Spinal cord (tissue), 10 donors: ENCODE results near the gene TMEM258. TPM values are rescaled to one million over a fixed set of nuclear protein-coding genes. Genes with fewer than 3 reads are reported as not detected.

Source experiments
- DNase-seq, 6 donors: peaks; one replicate each; pipeline versions ENCODE4 v3.0.0 to v3.0.0-alpha.2; 2013 to 2015; ENCODE audit warnings: low spot score in 6 of 6, low read depth in 4 of 6
- H3K27ac ChIP-seq: one replicate; pipeline ENCODE4 v1.5.1; 2013; ENCODE audit warnings: low read depth, low read length, control low read depth
- H3K27me3 ChIP-seq: one replicate; pipeline ENCODE4 v1.6.1; 2013; ENCODE audit warnings: low read length; ENCODE audit not compliant: control insufficient read depth, insufficient read depth
- H3K36me3 ChIP-seq: one replicate; pipeline ENCODE4 v1.6.1; 2013; ENCODE audit warnings: low read length; ENCODE audit not compliant: control insufficient read depth, insufficient read depth
- H3K4me1 ChIP-seq: one replicate; pipeline ENCODE4 v1.6.1; 2013; ENCODE audit warnings: low read length; ENCODE audit not compliant: control insufficient read depth, insufficient read depth
- H3K4me3 ChIP-seq: one replicate; pipeline ENCODE4 v1.5.1; 2013; ENCODE audit warnings: low read depth, low read length, control low read depth
- H3K9me3 ChIP-seq: one replicate; pipeline ENCODE4 v1.6.1; 2013; ENCODE audit warnings: low read length; ENCODE audit not compliant: control insufficient read depth, insufficient read depth
- WGBS: methylation state at CpG from one replicate; pipeline ENCODE4 v1.1.5; 2013; ENCODE audit warnings: missing lambda C conversion rate; ENCODE audit not compliant: insufficient coverage; 5-methylcytosine and 5-hydroxymethylcytosine counted together
- polyA plus RNA-seq, 2 donors: library from polyadenylated mRNA; unstranded; fragments of 120-200 nt; gene quantifications; one replicate each; pipeline ENCODE4 v1.2.1, GENCODE V29; 2013; ENCODE audit not compliant: insufficient read length in 2 of 2
- total RNA-seq, 2 donors: library from RNA; depleted of rRNA in 1 of 2; stranded (reverse); fragments of 120-200 nt in 1 of 2; fragments of >200 nt in 1 of 2; gene quantifications; one replicate each; pipeline versions ENCODE4 v1.2.3 to v1.2.4, GENCODE V29; 2013 to 2014
- donor health status: healthy.

The TMEM258 gene
- total and polyA plus RNA-seq, 4 donors = 102 to 181 (median 157) TPM

GRCh38 chr11:61745781-61746441 is 46.5 kb downstream of the TMEM258 start:
- DNase-seq = no peak
- Histone ChIP-seq H3K36me3 (peaks cover 54% of the 10 kb centered on the region), H3K9me3 (no peaks in the 10 kb centered on the region), H3K27ac (no peak overlapping the region), H3K4me1 (peaks cover 40% of the 10 kb centered on the region), H3K27me3 (no peaks in the 10 kb centered on the region), H3K4me3 (no peak overlapping the region)
- WGBS = 40% methylated on average over 15 of the region's 15 CpGs

GRCh38 chr11:61744609-61745156 is 47.7 kb downstream of the TMEM258 start:
- H3K36me3 ChIP-seq = peaks cover 66% of the 10 kb centered on the region
- H3K9me3 ChIP-seq = no peaks in the 10 kb centered on the region
- 79% methylated on average over 7 of the region's 10 CpGs for WGBS
- H3K4me1 ChIP-seq = peaks cover 35% of the 10 kb centered on the region
- no peaks in the 10 kb centered on the region for H3K27me3 ChIP-seq
- no peak overlapping the region for H3K27ac ChIP-seq
- no peak for DNase-seq
- no peak overlapping the region for H3K4me3 ChIP-seq

- Histone ChIP-seq H3K4me1 (peaks cover 31% of the 10 kb centered on the region), H3K27me3 (no peaks in the 10 kb centered on the region), H3K9me3 (no peaks in the 10 kb centered on the region), H3K27ac (no peak overlapping the region), H3K4me3 (no peak overlapping the region), H3K36me3 (peaks cover 71% of the 10 kb centered on the region)
- 90% methylated on average over 20 of the region's 20 CpGs for WGBS
- DNase-seq = no peak
Measured at GRCh38 chr11:61744181-61744580, 48.2 kb downstream of the TMEM258 start.

GRCh38 chr11:61743486-61744095 is 48.8 kb downstream of the TMEM258 start:
- peaks cover 77% of the 10 kb centered on the region for H3K36me3 ChIP-seq

GRCh38 chr11:61742391-61742790 is 50.0 kb downstream of the TMEM258 start:
- WGBS = 77% methylated on average over 6 of the region's 7 CpGs
- no peak for DNase-seq
- H3K27me3 ChIP-seq = no peaks in the 10 kb centered on the region
- H3K4me3 ChIP-seq = no peak overlapping the region
- H3K4me1 ChIP-seq = peaks cover 13% of the 10 kb centered on the region
- peaks cover 89% of the 10 kb centered on the region for H3K36me3 ChIP-seq
- H3K9me3 ChIP-seq = no peaks in the 10 kb centered on the region
- no peak overlapping the region for H3K27ac ChIP-seq

More at GRCh38 chr11:61743486-61744095, 48.8 kb downstream of the TMEM258 start:
- Histone ChIP-seq H3K27me3 (no peaks in the 10 kb centered on the region), H3K4me1 (peaks cover 25% of the 10 kb centered on the region), H3K4me3 (no peak overlapping the region), H3K9me3 (no peaks in the 10 kb centered on the region), H3K27ac (no peak overlapping the region)
- DNase-seq = no peak
- WGBS = 85% methylated on average over 40 of the region's 42 CpGs

- no peak overlapping the region for H3K4me3 ChIP-seq
- no peaks in the 10 kb centered on the region for H3K27me3 ChIP-seq
- no peak for DNase-seq
- H3K9me3 ChIP-seq = no peaks in the 10 kb centered on the region
- peaks cover 98% of the 10 kb centered on the region for H3K36me3 ChIP-seq
- 69% methylated on average over 7 of the region's 7 CpGs for WGBS
- H3K4me1 ChIP-seq = peaks cover 2% of the 10 kb centered on the region
- H3K27ac ChIP-seq = no peak overlapping the region
Measured at GRCh38 chr11:61739966-61740365, 52.4 kb downstream of the TMEM258 start.

DNA sequence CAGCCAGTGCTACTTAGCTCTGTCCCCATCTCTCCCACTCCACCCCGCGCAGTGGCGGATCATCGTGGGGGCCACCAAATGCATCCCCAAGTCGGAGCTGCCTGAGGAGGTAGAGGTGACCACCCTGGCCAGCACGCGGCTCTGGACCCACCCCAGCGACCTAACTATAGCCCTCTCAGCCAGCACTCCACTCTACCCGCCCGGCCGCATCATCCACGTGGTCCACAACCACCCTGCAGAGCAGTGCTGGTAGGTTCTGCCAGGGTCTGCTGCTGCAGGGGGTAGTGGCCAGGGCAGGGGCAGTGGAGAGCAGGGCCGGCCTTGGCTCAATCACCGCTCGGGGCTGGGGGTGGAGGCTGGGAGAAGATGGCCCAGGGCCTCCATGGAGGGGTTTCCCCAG is 53.0 kb downstream of the TMEM258 start:
- H3K4me3 ChIP-seq = no peak overlapping the region
- H3K9me3 ChIP-seq = no peaks in the 10 kb centered on the region
- H3K36me3 ChIP-seq = peaks cover 98% of the 10 kb centered on the region
- DNase-seq = no peak
- no peaks in the 10 kb centered on the region for H3K27me3 ChIP-seq
- 92% methylated on average over 11 of the region's 15 CpGs for WGBS
- no peak overlapping the region for H3K27ac ChIP-seq
- no peaks in the 10 kb centered on the region for H3K4me1 ChIP-seq

Other genes with a start within 250 kb of the TMEM258 start
- 10 to 100 TPM in 1 of 2 donors, 1 to 10 TPM in 1; 9.8 to 31.1 TPM for gene SYT7, start 211.5 kb downstream of the TMEM258 start, total RNA-seq
- 10 to 100 TPM; 51.4 to 57.7 TPM for gene SYT7, start 211.5 kb downstream of the TMEM258 start, polyA plus RNA-seq
- 1 to 10 TPM; 3.9 to 8.4 TPM for gene DAGLA, start 112.2 kb downstream of the TMEM258 start, total RNA-seq
- gene DAGLA, start 112.2 kb downstream of the TMEM258 start, polyA plus RNA-seq = 10 to 100 TPM; 21.3 to 21.7 TPM
- gene MYRF, start 40.0 kb downstream of the TMEM258 start, total RNA-seq = 10 to 100 TPM; 13.6 to 17.9 TPM
- gene MYRF, start 40.0 kb downstream of the TMEM258 start, polyA plus RNA-seq = 100 to 1,000 TPM; 112 to 135 TPM
- gene FEN1, start 312 bp upstream of the TMEM258 start, total RNA-seq = 10 to 100 TPM; 20.7 to 32.0 TPM
- 10 to 100 TPM; 27.4 to 36.1 TPM for gene FEN1, start 312 bp upstream of the TMEM258 start, polyA plus RNA-seq
- gene FADS1, start 24.4 kb upstream of the TMEM258 start, total RNA-seq = 10 to 100 TPM; 63.6 to 94.9 TPM
- 10 to 100 TPM; 91.0 to 92.9 TPM for gene FADS1, start 24.4 kb upstream of the TMEM258 start, polyA plus RNA-seq
- 100 to 1,000 TPM; 125 to 138 TPM for gene FADS2, start 35.7 kb upstream of the TMEM258 start, total RNA-seq
- gene FADS2, start 35.7 kb upstream of the TMEM258 start, polyA plus RNA-seq = 100 to 1,000 TPM; 448 to 452 TPM
- 10 to 100 TPM; 41.1 to 58.0 TPM for gene FADS3, start 98.9 kb upstream of the TMEM258 start, total RNA-seq
- gene FADS3, start 98.9 kb upstream of the TMEM258 start, polyA plus RNA-seq = 10 to 100 TPM; 62.6 to 66.9 TPM
- 10 to 100 TPM; 12.8 to 47.7 TPM for gene RAB3IL1, start 125.0 kb upstream of the TMEM258 start, total RNA-seq
- gene RAB3IL1, start 125.0 kb upstream of the TMEM258 start, polyA plus RNA-seq = 10 to 100 TPM; 14.7 to 30.3 TPM
- gene BEST1, start 157.8 kb upstream of the TMEM258 start, total RNA-seq = 10 to 100 TPM in 1 of 2 donors, 1 to 10 TPM in 1; 7.3 to 10.2 TPM
- gene BEST1, start 157.8 kb upstream of the TMEM258 start, polyA plus RNA-seq = 10 to 100 TPM; 15.2 to 21.0 TPM
- gene FTH1, start 175.0 kb upstream of the TMEM258 start, total RNA-seq = 1,000 to 10,000 TPM in 1 of 2 donors, 100 to 1,000 TPM in 1; 878 to 1,181 TPM
- gene FTH1, start 175.0 kb upstream of the TMEM258 start, polyA plus RNA-seq = 1,000 to 10,000 TPM; 3,691 to 3,889 TPM